OCI-LY1 (cell line): Measurements from ENCODE around the gene RAPGEF2.

ENCODE experiments used
- CTCF ChIP-seq: fragments of 200-600 bp; sonication (generic), shearing (Covaris generic); IDR thresholded peaks from 2 replicates; pipeline ENCODE4 v1.5.1; 2017; ENCODE audit warnings: mild to moderate bottlenecking, antibody characterized with exemption, low read length, moderate library complexity, mixed read lengths
- EZH2 ChIP-seq: fragments of 200-600 bp; sonication (generic), shearing (Covaris generic); IDR thresholded peaks from 2 replicates; pipeline ENCODE4 v1.8.0; 2017; ENCODE audit warnings: borderline replicate concordance, mixed run types, mild to moderate bottlenecking, antibody characterized with exemption, low read length, moderate library complexity, mixed read lengths

- no peak for TF ChIP-seq EZH2
- no peak for TF ChIP-seq CTCF
Observed at GRCh38 chr4:159169404-159170302, 66.8 kb downstream of the RAPGEF2 start.
